ENCODE measurements around the gene PTPRG. TPM values are rescaled to one million over a fixed set of nuclear protein-coding genes. Genes with fewer than 3 reads are reported as not detected.

The PTPRG gene
- total RNA-seq, 2 experiments from 2014 or later: 0.13 to 0.70 TPM

DNA sequence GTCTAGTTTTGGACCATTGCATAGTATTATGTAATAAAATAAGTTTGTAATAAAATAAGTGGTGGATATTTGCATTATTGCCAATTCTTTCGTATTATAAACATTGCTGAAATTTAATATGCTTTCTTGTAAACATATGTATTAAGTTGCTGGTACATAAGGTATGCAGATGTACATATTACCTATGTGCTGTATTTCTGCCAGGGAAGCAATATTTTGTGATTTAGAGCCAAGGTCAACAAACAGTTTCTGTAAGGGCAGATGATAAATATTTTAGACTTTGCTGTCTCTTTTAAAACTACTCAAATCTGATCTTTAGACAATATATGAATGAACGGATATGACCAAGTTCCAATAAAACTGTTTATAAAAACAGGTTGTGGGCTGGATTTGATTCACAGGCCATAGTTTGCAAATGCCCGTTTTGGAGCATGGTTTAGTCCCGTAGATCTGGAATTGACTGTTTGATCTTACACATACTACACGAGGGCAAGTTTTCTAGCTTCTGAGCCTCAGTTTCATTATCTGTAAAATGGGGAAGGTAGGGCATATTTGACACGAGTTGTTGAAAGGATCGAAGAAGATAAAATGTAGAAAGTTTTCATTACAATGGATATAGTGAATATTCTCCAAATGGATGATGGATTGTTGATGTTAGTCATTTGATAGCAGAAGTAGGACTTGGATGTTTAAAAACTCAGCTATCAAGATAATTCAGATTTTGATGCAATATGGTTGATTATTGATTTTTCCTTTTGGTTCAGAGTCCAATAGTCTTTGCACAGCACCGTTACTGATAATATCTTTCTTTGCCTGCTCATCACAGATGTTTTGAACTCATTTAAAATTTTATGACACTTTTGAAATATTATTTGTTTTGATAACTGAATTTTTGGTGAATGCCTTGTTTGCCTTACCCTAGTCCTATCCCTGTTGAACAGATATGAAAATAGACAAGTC lies 417.4 kb downstream of the PTPRG start:
- no peak overlapping the region for H3K4me2 ChIP-seq (ENCODE audit: low read length)
- no peaks in the 10 kb centered on the region for H4K20me1 ChIP-seq (ENCODE audit: insufficient read depth, low read length)
- intact Hi-C loops (cut with micrococcal nuclease; ENCODE audit: unreplicated experiment): no loop called here
- no peaks in the 10 kb centered on the region for H3K36me3 ChIP-seq (ENCODE audit: insufficient read depth, low read length)
- H3K27ac ChIP-seq (ENCODE audit: low read depth, low read length, poor library complexity, severe bottlenecking): no peak overlapping the region
- no peak for TF ChIP-seq EZH2phosphoT487 (IDR thresholded peaks at IDR 0.05; ENCODE audit: borderline replicate concordance, low read depth, low read length)
- TF ChIP-seq, protein P1, sequence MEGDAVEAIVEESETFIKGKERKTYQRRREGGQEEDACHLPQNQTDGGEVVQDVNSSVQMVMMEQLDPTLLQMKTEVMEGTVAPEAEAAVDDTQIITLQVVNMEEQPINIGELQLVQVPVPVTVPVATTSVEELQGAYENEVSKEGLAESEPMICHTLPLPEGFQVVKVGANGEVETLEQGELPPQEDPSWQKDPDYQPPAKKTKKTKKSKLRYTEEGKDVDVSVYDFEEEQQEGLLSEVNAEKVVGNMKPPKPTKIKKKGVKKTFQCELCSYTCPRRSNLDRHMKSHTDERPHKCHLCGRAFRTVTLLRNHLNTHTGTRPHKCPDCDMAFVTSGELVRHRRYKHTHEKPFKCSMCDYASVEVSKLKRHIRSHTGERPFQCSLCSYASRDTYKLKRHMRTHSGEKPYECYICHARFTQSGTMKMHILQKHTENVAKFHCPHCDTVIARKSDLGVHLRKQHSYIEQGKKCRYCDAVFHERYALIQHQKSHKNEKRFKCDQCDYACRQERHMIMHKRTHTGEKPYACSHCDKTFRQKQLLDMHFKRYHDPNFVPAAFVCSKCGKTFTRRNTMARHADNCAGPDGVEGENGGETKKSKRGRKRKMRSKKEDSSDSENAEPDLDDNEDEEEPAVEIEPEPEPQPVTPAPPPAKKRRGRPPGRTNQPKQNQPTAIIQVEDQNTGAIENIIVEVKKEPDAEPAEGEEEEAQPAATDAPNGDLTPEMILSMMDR (conservative IDR thresholded peaks at IDR 0.05; ENCODE audit: low read length): no peak
- CTCF ChIA-PET (ENCODE audit: unreplicated experiment): no interaction called here
- DNase-seq (ENCODE audit: low spot score): no peak
- H3K4me3 ChIP-seq (ENCODE audit: low read depth, low read length, poor library complexity, severe bottlenecking): no peak overlapping the region
- no peaks in the 10 kb centered on the region for H3K4me1 ChIP-seq (ENCODE audit: insufficient read depth, low read length, poor library complexity, severe bottlenecking)
- no peaks in the 10 kb centered on the region for H3K9me2 ChIP-seq (ENCODE audit: insufficient read depth, low read length)
- H3K9me3 ChIP-seq (ENCODE audit: low read length): no peaks in the 10 kb centered on the region
- POLR2A ChIA-PET: no interaction called here
- no peaks in the 10 kb centered on the region for H3K79me2 ChIP-seq (ENCODE audit: insufficient read depth, low read depth, low read length)
- no peak overlapping the region for H2AFZ ChIP-seq (ENCODE audit: low read length)
- no TSS peak for BruUV-seq (replicated peaks)

DNA sequence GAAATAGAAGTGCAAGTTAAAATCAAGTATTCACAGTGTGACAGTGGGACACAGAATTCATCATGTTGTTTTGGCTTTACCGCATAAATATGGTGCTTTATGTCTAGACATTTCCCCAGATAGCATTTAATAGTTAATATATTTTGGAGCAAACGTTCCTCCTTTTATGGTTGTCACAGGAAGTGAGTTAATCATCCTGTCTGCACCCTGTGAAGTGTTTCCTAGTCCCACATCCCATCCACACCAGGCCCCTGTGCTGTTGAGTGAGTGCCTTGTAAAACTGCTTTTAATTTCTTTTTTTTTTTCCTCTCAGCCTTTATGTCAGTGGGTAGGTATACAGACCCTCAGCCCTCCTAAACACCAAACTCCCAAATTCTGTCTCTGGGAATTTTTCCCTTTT lies 418.3 kb downstream of the PTPRG start:
- Histone ChIP-seq H3K4me2 (ENCODE audit: low read length) (no peak overlapping the region), H3K4me3 (ENCODE audit: low read depth, low read length, poor library complexity, severe bottlenecking) (no peak overlapping the region)
- POLR2A ChIA-PET: no interaction called here

More for the DNA sequence above, 418.3 kb downstream of the PTPRG start:
- no peak overlapping the region for H3K27ac ChIP-seq (ENCODE audit: low read depth, low read length, poor library complexity, severe bottlenecking)
- H3K9me3 ChIP-seq (ENCODE audit: low read length): no peaks in the 10 kb centered on the region
- H3K79me2 ChIP-seq (ENCODE audit: insufficient read depth, low read depth, low read length): no peaks in the 10 kb centered on the region
- no peaks in the 10 kb centered on the region for H3K9me2 ChIP-seq (ENCODE audit: insufficient read depth, low read length)
- CTCF ChIA-PET (ENCODE audit: unreplicated experiment): no interaction called here
- H3K4me1 ChIP-seq (ENCODE audit: insufficient read depth, low read length, poor library complexity, severe bottlenecking): no peaks in the 10 kb centered on the region
- no TSS peak for BruUV-seq (replicated peaks)
- H2AFZ ChIP-seq (ENCODE audit: low read length): no peak overlapping the region
- no peaks in the 10 kb centered on the region for H4K20me1 ChIP-seq (ENCODE audit: insufficient read depth, low read length)
- no peak for TF ChIP-seq EZH2phosphoT487 (IDR thresholded peaks at IDR 0.05; ENCODE audit: borderline replicate concordance, low read depth, low read length)
- TF ChIP-seq, protein P1 (conservative IDR thresholded peaks at IDR 0.05; ENCODE audit: low read length): no peak
- no peak for DNase-seq (ENCODE audit: low spot score)
- intact Hi-C loops (cut with micrococcal nuclease; ENCODE audit: unreplicated experiment): no loop called here
- no peaks in the 10 kb centered on the region for H3K36me3 ChIP-seq (ENCODE audit: insufficient read depth, low read length)
